HepG2 (cell line): ENCODE measurements around the gene MYLK. TPM values are rescaled to one million over a fixed set of nuclear protein-coding genes. Genes with fewer than 3 reads are reported as not detected.

Source experiments
- ATF6 ChIP-seq: sonication (generic); formaldehyde crosslinking; conservative IDR thresholded peaks from 2 replicates; pipeline ENCODE4 v1.4.0; 2020; ENCODE audit warnings: missing genetic modification reagents
- BCL3 ChIP-seq: sonication (generic); formaldehyde crosslinking; IDR thresholded peaks from 2 replicates; pipeline ENCODE4 v1.5.1; 2020; ENCODE audit warnings: mild to moderate bottlenecking, missing genetic modification reagents, moderate library complexity
- BORCS8-MEF2B ChIP-seq: sonication (generic); formaldehyde crosslinking; IDR thresholded peaks from 2 replicates; pipeline ENCODE4 v1.8.0; 2022; ENCODE audit warnings: mild to moderate bottlenecking, missing genetic modification reagents
- DNMT1 ChIP-seq: sonication (generic); formaldehyde crosslinking; IDR thresholded peaks from 2 replicates; pipeline ENCODE4 v1.5.1; 2020; ENCODE audit warnings: mild to moderate bottlenecking, missing genetic modification reagents
- ELK4 ChIP-seq: sonication (generic); formaldehyde crosslinking; IDR thresholded peaks from 2 replicates; pipeline ENCODE4 v1.9.0; 2021; ENCODE audit warnings: missing genetic modification reagents, borderline replicate concordance
- HOXA3 ChIP-seq: sonication (generic); formaldehyde crosslinking; IDR thresholded peaks from 2 replicates; pipeline ENCODE4 v1.5.0; 2020; ENCODE audit warnings: missing genetic modification reagents
- NFRKB ChIP-seq: fragments of 450-650 bp; IDR thresholded peaks from 2 replicates; pipeline ENCODE4 v1.6.1; 2017
- PAX8 ChIP-seq: sonication (generic); formaldehyde crosslinking; IDR thresholded peaks from 2 replicates; pipeline ENCODE4 v1.8.0; 2022; ENCODE audit warnings: mild to moderate bottlenecking, missing genetic modification reagents, borderline replicate concordance
- RBAK ChIP-seq: sonication (generic); formaldehyde crosslinking; IDR thresholded peaks from 2 replicates; pipeline ENCODE4 v1.5.1; 2020; ENCODE audit warnings: mild to moderate bottlenecking, missing genetic modification reagents
- SIX4 ChIP-seq: sonication (generic); formaldehyde crosslinking; IDR thresholded peaks from 2 replicates; pipeline ENCODE4 v1.4.0; 2020; ENCODE audit warnings: missing genetic modification reagents
- SOX13 ChIP-seq, 3 experiments: fragments of 450-650 bp in 1 of 3; sonication (generic) in 1 of 3; formaldehyde crosslinking in 1 of 3; IDR thresholded peaks in 2 of 3; conservative IDR thresholded peaks in 1 of 3; 2 replicates each; pipeline versions ENCODE4 v1.5.0 to v1.6.1; 2016 to 2020; ENCODE audit warnings: antibody characterized with exemption in 1 of 3, mild to moderate bottlenecking in 1 of 3, missing compliant biosample characterization in 1 of 3, missing genetic modification reagents in 1 of 3, moderate library complexity in 1 of 3
- ZBTB20 ChIP-seq: sonication (generic); formaldehyde crosslinking; IDR thresholded peaks from 2 replicates; pipeline ENCODE4 v1.8.1; 2023; ENCODE audit warnings: missing genetic modification reagents, low read depth, mild to moderate bottlenecking, borderline replicate concordance
- ZFP62 ChIP-seq: sonication (generic); formaldehyde crosslinking; IDR thresholded peaks from 2 replicates; pipeline ENCODE4 v1.4.0; 2020; ENCODE audit warnings: missing genetic modification reagents
- ZNF512B ChIP-seq: sonication (generic); formaldehyde crosslinking; IDR thresholded peaks from 2 replicates; pipeline ENCODE4 v1.5.1; 2020; ENCODE audit warnings: missing genetic modification reagents, mild to moderate bottlenecking, borderline replicate concordance
- polyA plus RNA-seq, 8 experiments: library from polyadenylated mRNA; depleted of rRNA in 3 of 8; stranded (reverse) in 7 of 8; unstranded in 1 of 8; fragments of >200 nt; fragmentation: Illumina TruSeq in 4 of 8; extraction: Trizol in 4 of 8; gene quantifications; 2 replicates each; pipeline versions ENCODE4 v1.2.1 to v1.2.3, GENCODE V29; 2011 to 2016; ENCODE audit warnings: low read depth in 4 of 8, missing spikeins in 1 of 8, mixed read lengths in 1 of 8; ENCODE audit not compliant: insufficient read depth in 1 of 8
- total RNA-seq, 5 experiments: library from RNA; depleted of rRNA; stranded (reverse); fragments of >200 nt; fragmentation: Illumina TruSeq; extraction: Trizol; gene quantifications; 2 replicates each; pipeline ENCODE4 v1.2.3, GENCODE V29; 2016; ENCODE audit warnings: low read depth in 1 of 5
- TF ChIP-seq, protein P1 (sequence below): fragments of 450-650 bp; IDR thresholded peaks from 2 replicates; pipeline ENCODE4 v1.6.1; 2017
- TF ChIP-seq, protein P2 (sequence below): sonication (generic); formaldehyde crosslinking; IDR thresholded peaks from 2 replicates; pipeline ENCODE4 v1.5.0; 2020; ENCODE audit warnings: missing genetic modification reagents
- TF ChIP-seq, protein P3 (sequence below): sonication (generic); formaldehyde crosslinking; IDR thresholded peaks from 2 replicates; pipeline ENCODE4 v1.8.1; 2023; ENCODE audit warnings: mild to moderate bottlenecking, missing genetic modification reagents, borderline replicate concordance
- TF ChIP-seq, protein P4 (sequence below): sonication (generic); formaldehyde crosslinking; IDR thresholded peaks from 2 replicates; pipeline ENCODE4 v1.4.0; 2020; ENCODE audit warnings: missing genetic modification reagents

Gene MYLK
- total and polyA plus RNA-seq, 2 of the 13 experiments (the other 11 are each of a cell fraction or from before 2014, with no cell fraction given) = 10.6 to 34.9 TPM

GRCh38 chr3:123758081-123758564 is 126.0 kb downstream of the MYLK start (continued):
- TF ChIP-seq, protein P1, sequence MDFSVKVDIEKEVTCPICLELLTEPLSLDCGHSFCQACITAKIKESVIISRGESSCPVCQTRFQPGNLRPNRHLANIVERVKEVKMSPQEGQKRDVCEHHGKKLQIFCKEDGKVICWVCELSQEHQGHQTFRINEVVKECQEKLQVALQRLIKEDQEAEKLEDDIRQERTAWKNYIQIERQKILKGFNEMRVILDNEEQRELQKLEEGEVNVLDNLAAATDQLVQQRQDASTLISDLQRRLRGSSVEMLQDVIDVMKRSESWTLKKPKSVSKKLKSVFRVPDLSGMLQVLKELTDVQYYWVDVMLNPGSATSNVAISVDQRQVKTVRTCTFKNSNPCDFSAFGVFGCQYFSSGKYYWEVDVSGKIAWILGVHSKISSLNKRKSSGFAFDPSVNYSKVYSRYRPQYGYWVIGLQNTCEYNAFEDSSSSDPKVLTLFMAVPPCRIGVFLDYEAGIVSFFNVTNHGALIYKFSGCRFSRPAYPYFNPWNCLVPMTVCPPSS = no peak
- TF ChIP-seq ZNF512B (CRISPR knock-in tag) = no peak
- no peak for TF ChIP-seq BCL3
- no peak for TF ChIP-seq ELK4 (CRISPR knock-in tag)
- TF ChIP-seq RBAK = no peak
- TF ChIP-seq PAX8 (CRISPR knock-in tag) = no peak
- no peak for TF ChIP-seq NFRKB
- no peak for TF ChIP-seq DNMT1 (CRISPR knock-in tag)
- TF ChIP-seq ZBTB20 = no peak
- TF ChIP-seq, protein P2, sequence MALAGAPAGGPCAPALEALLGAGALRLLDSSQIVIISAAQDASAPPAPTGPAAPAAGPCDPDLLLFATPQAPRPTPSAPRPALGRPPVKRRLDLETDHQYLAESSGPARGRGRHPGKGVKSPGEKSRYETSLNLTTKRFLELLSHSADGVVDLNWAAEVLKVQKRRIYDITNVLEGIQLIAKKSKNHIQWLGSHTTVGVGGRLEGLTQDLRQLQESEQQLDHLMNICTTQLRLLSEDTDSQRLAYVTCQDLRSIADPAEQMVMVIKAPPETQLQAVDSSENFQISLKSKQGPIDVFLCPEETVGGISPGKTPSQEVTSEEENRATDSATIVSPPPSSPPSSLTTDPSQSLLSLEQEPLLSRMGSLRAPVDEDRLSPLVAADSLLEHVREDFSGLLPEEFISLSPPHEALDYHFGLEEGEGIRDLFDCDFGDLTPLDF (CRISPR knock-in tag) = no peak
- TF ChIP-seq SOX13 (IDR thresholded peaks at IDR 0.05) = peak; percentile 57
- peak in 1 of 2 experiments; percentile 91; a peak in 2 of 4 replicates for TF ChIP-seq SOX13 (CRISPR knock-in tag; conservative IDR thresholded peaks at IDR 0.05 in 1 of 2, IDR thresholded peaks at IDR 0.05 in 1 of 2)
- TF ChIP-seq, protein P3, sequence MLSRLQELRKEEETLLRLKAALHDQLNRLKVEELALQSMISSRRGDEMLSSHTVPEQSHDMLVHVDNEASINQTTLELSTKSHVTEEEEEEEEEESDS (CRISPR knock-in tag) = no peak
- no peak for TF ChIP-seq ATF6 (CRISPR knock-in tag)
- no peak for TF ChIP-seq SIX4 (CRISPR knock-in tag)
- TF ChIP-seq BORCS8-MEF2B (CRISPR knock-in tag) = no peak
- TF ChIP-seq, protein P4, sequence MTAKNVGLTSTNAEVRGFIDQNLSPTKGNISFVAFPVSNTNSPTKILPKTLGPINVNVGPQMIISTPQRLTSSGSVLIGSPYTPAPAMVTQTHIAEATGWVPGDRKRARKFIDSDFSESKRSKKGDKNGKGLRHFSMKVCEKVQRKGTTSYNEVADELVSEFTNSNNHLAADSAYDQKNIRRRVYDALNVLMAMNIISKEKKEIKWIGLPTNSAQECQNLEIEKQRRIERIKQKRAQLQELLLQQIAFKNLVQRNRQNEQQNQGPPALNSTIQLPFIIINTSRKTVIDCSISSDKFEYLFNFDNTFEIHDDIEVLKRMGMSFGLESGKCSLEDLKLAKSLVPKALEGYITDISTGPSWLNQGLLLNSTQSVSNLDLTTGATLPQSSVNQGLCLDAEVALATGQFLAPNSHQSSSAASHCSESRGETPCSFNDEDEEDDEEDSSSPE (CRISPR knock-in tag) = no peak
- TF ChIP-seq ZFP62 (CRISPR knock-in tag) = no peak
- TF ChIP-seq HOXA3 (CRISPR knock-in tag) = no peak
